GM19099 (cell line): ENCODE data around the gene TRIM7.

Source experiments
- POLR2A ChIP-seq: IDR thresholded peaks from 3 replicates; pipeline ENCODE4 v1.6.1; 2011; ENCODE audit warnings: low read depth; ENCODE audit not compliant: insufficient read length; ENCODE audit errors: extremely low read depth

The TRIM7 gene

DNA sequence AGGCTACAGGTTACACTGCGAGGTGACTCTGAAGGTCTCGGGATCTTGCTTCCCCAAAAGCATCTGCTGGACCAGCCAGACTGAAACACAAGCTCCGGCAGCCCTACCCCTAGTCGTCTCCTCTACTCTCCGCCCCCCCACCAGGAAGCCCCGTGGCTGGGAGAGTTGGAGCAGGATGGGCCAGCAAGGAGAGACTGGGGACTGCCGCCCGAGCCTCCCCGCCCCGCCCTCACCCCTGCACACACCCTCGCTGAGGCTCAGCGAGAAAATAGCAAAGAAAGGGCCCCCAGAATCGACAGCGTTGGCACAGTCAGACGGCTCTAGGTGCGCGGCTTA is 1.3 kb downstream of the TRIM7 start:
- TF ChIP-seq POLR2A, result no peak

GRCh38 chr5:181203093-181203711 is 1.8 kb downstream of the TRIM7 start:
- TF ChIP-seq POLR2A, result no peak

GRCh38 chr5:181200816-181201215 is 4.2 kb downstream of the TRIM7 start:
- TF ChIP-seq POLR2A, result no peak

DNA sequence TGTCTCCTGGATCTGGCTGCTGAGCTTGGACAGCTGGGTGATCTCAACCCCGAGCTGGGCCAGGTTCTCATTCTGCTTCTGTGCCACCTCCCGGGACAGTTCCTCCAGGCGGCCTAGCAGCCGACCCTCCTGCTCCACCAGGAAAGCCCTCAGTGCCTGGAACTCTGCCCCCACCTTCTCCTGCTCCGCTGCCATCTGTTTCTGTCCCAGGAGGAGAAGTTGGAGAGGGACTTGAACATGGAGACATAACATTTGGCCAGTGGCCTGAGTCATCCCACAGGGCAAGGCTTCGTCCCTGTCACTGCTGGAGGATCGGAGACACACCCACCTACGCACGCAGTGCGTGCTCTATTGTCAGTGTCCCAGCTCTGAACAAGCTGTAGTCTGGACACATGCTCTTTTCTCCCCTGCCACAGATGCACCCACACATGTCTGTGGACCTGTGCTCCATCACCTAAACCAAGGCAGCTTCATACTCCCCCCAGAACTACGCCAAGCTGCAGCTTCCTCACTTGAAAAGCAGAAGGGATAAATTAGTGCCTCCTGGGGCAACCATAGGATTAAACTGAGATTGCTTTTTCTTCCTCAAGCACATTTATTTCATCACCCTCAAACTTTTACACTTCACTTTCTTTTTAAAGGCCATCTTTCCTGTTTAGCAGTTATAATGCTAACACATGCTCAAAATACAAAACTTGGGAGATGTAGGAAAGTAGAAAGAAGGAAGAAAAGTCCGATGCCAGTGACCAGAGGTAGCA is 4.9 kb downstream of the TRIM7 start:
- TF ChIP-seq POLR2A, result no peak

GRCh38 chr5:181198905-181199519 is 6.0 kb downstream of the TRIM7 start:
- TF ChIP-seq POLR2A, result no peak

GRCh38 chr5:181198106-181198685 is 6.8 kb downstream of the TRIM7 start:
- TF ChIP-seq POLR2A, result no peak

GRCh38 chr5:181197326-181197951 is 7.6 kb downstream of the TRIM7 start:
- no peak for TF ChIP-seq POLR2A

- TF ChIP-seq POLR2A, result no peak
Measured at GRCh38 chr5:181195249-181195761, 9.7 kb downstream of the TRIM7 start.

DNA sequence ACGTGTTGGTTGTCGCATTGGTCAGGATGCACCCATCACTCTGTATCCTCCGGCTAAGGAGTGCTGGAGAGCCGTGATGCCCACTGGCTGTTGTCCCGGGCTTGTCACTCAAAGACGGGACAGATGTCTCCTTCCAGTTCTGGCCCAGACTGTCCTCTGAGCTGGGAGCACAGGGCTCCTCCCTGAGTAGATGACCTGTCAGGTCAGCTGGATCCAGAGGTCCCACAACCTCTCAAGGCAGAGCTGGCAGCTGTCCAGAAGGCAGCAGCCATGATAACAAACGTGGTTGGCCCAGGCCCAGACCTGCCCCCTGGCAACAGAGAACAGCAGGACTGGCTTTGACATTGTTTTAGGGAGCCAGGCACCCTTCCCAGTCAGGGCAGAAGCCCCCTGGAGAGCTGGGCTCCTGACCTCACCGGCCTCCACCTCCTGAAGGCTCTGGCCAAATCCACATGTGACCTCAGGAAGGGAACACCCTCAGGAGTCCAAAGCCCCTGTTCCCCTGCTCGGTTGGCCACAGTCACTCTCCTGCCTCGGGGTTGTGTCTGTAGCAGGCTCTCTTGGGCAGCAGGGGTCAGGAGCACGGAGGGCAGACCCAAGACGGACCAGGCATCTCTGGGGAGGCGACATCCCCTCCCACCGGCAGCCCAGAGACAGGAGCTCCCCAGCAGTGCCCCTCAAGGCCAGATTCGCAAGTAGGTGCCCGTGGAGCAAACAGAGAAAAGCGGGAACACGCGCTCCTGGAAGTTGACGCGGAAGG is 10.3 kb downstream of the TRIM7 start:
- TF ChIP-seq POLR2A, result no peak

DNA sequence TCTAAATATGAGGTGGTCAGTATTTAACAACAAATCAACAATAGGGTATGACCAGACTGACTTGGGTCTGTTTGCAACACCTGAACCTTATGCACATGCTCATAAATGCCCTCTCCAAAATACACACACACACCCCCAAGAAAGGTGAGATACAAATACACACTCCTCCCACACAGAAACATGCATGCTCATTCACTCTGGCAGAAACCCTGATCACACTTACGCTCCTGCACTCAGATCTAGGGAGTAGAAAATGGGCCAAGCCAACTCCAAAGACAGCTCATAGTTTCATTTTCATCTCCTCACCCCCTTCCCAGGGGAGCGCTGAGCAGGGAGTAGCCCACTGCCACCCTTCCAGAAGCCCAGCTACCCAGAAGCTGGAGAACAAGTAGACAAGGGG is 11.3 kb downstream of the TRIM7 start:
- no peak for TF ChIP-seq POLR2A

GRCh38 chr5:181192337-181193046 is 12.5 kb downstream of the TRIM7 start:
- TF ChIP-seq POLR2A, result no peak

DNA sequence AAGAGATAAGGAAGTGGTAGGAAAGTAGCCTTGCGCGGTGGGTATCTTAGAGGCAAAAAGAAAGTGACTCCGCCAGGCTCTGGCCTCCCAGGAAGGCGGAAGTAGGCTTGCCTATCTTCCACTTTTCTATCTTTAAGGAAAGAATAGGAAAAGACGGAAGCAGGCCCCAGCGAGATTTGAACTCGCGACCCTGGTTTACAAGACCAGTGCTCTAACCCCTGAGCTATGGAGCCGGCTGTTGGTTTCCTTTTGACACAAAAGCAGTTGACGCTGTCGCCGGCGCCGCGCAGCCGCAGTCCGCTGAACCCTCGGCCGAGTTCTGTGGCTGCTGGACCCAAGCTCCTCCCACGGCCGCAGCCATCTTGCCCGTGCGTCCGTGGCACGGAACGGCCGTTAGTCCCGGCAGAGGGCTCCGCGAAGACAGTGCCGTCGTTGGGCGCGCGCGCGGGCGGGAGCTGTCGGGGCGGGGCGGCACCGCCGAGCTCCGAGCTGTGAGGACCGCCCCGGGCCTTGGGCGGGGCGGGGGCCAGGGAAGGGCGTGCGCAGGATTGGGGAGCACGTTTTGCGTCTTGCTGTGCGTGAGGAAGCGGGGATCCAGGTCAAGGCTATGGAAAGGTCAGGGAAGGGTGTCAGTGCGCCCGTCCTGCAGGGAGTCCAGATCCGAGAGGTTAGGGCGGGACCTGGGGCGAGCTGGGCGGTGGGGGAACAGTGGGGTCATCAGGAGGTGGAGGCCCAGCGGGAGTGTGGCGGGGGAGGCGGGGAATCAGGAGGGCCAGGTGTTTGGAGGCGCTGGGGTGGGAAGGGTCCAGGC is 13.3 kb downstream of the TRIM7 start:
- TF ChIP-seq POLR2A, result peak; percentile 74
